Activated T-cell treated with anti-CD3 and anti-CD28 coated beads, Interleukin-2, amount 50 U/mL, for 4 hours (primary cell): ENCODE results near the gene IMP4. TPM values are rescaled to one million over a fixed set of nuclear protein-coding genes. Genes with fewer than 3 reads are reported as not detected.

ENCODE experiments used
- ATAC-seq, 2 donors: fragments of 200-7000 bp; cut with Tn5 transposase; one replicate each; pipeline ENCODE4 v1.10.0; 2021
- DNase-seq: peaks from one replicate; pipeline ENCODE4 v3.0.0-alpha.2; 2020
- H3K27me3 Mint-ChIP-seq: one replicate; pipeline ENCODE4 v1.8.0; 2021; ENCODE audit warnings: low read depth, mixed read lengths
- H3K36me3 Mint-ChIP-seq: one replicate; pipeline ENCODE4 v1.8.0; 2022; ENCODE audit warnings: mixed read lengths; ENCODE audit not compliant: insufficient read depth
- H3K4me1 Mint-ChIP-seq: one replicate; pipeline ENCODE4 v1.8.0; 2021; ENCODE audit warnings: low read depth, mixed read lengths
- H3K4me3 Mint-ChIP-seq: one replicate; pipeline ENCODE4 v1.8.0; 2021; ENCODE audit warnings: mild to moderate bottlenecking, moderate library complexity, mixed read lengths
- H3K9me3 Mint-ChIP-seq: one replicate; pipeline ENCODE4 v1.8.0; 2021; ENCODE audit warnings: mixed read lengths
- total RNA-seq, 3 donors: library from RNA; stranded (reverse); gene quantifications; one replicate each; pipeline ENCODE4 v1.2.1, GENCODE V29; 2021

The IMP4 gene
- total RNA-seq, 3 donors from 2014 or later, result 316 to 326 (median 319) TPM

GRCh38 chr2:130372833-130373807 is 30.4 kb downstream of the IMP4 start:
- H3K4me3 Mint-ChIP-seq, result peak overlapping the region; percentile 91
- H3K9me3 Mint-ChIP-seq, result no peaks in the 10 kb centered on the region
- no peaks in the 10 kb centered on the region for H3K27me3 Mint-ChIP-seq
- peaks cover 22% of the 10 kb centered on the region for H3K36me3 Mint-ChIP-seq
- H3K4me1 Mint-ChIP-seq, result peaks cover 69% of the 10 kb centered on the region
- ATAC-seq (peak; percentile 1), DNase-seq (no peak)

GRCh38 chr2:130373808-130374365 is 31.2 kb downstream of the IMP4 start:
- Mint-ChIP-seq H3K4me3 (peak overlapping the region; percentile 91), H3K9me3 (no peaks in the 10 kb centered on the region), H3K27me3 (no peaks in the 10 kb centered on the region), H3K36me3 (peaks cover 22% of the 10 kb centered on the region), H3K4me1 (peaks cover 72% of the 10 kb centered on the region)
- ATAC-seq (no peak), DNase-seq (no peak)

GRCh38 chr2:130374587-130375290 is 32.0 kb downstream of the IMP4 start:
- Mint-ChIP-seq H3K9me3 (no peaks in the 10 kb centered on the region), H3K4me3 (peak overlapping the region; percentile 27), H3K27me3 (no peaks in the 10 kb centered on the region), H3K36me3 (peaks cover 27% of the 10 kb centered on the region), H3K4me1 (peaks cover 79% of the 10 kb centered on the region)
- DNase-seq, result no peak
- no peak for ATAC-seq

GRCh38 chr2:130375291-130376266 is 32.9 kb downstream of the IMP4 start:
- Mint-ChIP-seq H3K4me1 (peaks cover 79% of the 10 kb centered on the region), H3K4me3 (no peak overlapping the region), H3K27me3 (no peaks in the 10 kb centered on the region), H3K36me3 (peaks cover 27% of the 10 kb centered on the region), H3K9me3 (no peaks in the 10 kb centered on the region)
- DNase-seq (no peak), ATAC-seq (no peak)

- Mint-ChIP-seq H3K4me1 (peaks cover 69% of the 10 kb centered on the region), H3K9me3 (no peaks in the 10 kb centered on the region), H3K27me3 (no peaks in the 10 kb centered on the region), H3K4me3 (no peak overlapping the region), H3K36me3 (peaks cover 24% of the 10 kb centered on the region)
- DNase-seq, result no peak
- ATAC-seq, result no peak
Measured at GRCh38 chr2:130376433-130377293, 34.0 kb downstream of the IMP4 start.

- peaks cover 66% of the 10 kb centered on the region for H3K4me1 Mint-ChIP-seq
- peaks cover 28% of the 10 kb centered on the region for H3K36me3 Mint-ChIP-seq
- H3K4me3 Mint-ChIP-seq, result no peak overlapping the region
- H3K9me3 Mint-ChIP-seq, result no peaks in the 10 kb centered on the region
- H3K27me3 Mint-ChIP-seq, result no peaks in the 10 kb centered on the region
- DNase-seq, result no peak
- ATAC-seq, result no peak
Measured at GRCh38 chr2:130377491-130377890, 34.8 kb downstream of the IMP4 start.

GRCh38 chr2:130378206-130378897 is 35.7 kb downstream of the IMP4 start:
- Mint-ChIP-seq H3K9me3 (no peaks in the 10 kb centered on the region), H3K36me3 (peaks cover 30% of the 10 kb centered on the region), H3K4me1 (peaks cover 60% of the 10 kb centered on the region), H3K27me3 (no peaks in the 10 kb centered on the region), H3K4me3 (no peak overlapping the region)
- ATAC-seq, result no peak
- no peak for DNase-seq

- peaks cover 55% of the 10 kb centered on the region for H3K4me1 Mint-ChIP-seq
- H3K4me3 Mint-ChIP-seq, result no peak overlapping the region
- DNase-seq, result no peak
- no peaks in the 10 kb centered on the region for H3K9me3 Mint-ChIP-seq
- H3K36me3 Mint-ChIP-seq, result peaks cover 28% of the 10 kb centered on the region
- no peak for ATAC-seq
- no peaks in the 10 kb centered on the region for H3K27me3 Mint-ChIP-seq
Measured at GRCh38 chr2:130378898-130379214, 36.2 kb downstream of the IMP4 start.

- H3K4me3 Mint-ChIP-seq, result no peak overlapping the region
- ATAC-seq (peak; percentile 26 to 27), DNase-seq (no peak)
- no peaks in the 10 kb centered on the region for H3K9me3 Mint-ChIP-seq
- H3K27me3 Mint-ChIP-seq, result no peaks in the 10 kb centered on the region
- H3K36me3 Mint-ChIP-seq, result peaks cover 21% of the 10 kb centered on the region
- H3K4me1 Mint-ChIP-seq, result peaks cover 43% of the 10 kb centered on the region
Measured at GRCh38 chr2:130380096-130380934, 37.6 kb downstream of the IMP4 start.

- Mint-ChIP-seq H3K4me3 (no peak overlapping the region), H3K27me3 (no peaks in the 10 kb centered on the region), H3K4me1 (peaks cover 37% of the 10 kb centered on the region), H3K36me3 (peaks cover 15% of the 10 kb centered on the region), H3K9me3 (no peaks in the 10 kb centered on the region)
- ATAC-seq (no peak), DNase-seq (no peak)
Measured at GRCh38 chr2:130381145-130381544, 38.4 kb downstream of the IMP4 start.

- Mint-ChIP-seq H3K9me3 (no peaks in the 10 kb centered on the region), H3K4me1 (peaks cover 32% of the 10 kb centered on the region), H3K27me3 (no peaks in the 10 kb centered on the region), H3K4me3 (no peak overlapping the region), H3K36me3 (peaks cover 13% of the 10 kb centered on the region)
- ATAC-seq (no peak), DNase-seq (no peak)
Measured at GRCh38 chr2:130381619-130382018, 38.9 kb downstream of the IMP4 start.

- ATAC-seq (no peak), DNase-seq (no peak)
- H3K4me3 Mint-ChIP-seq, result no peak overlapping the region
- no peaks in the 10 kb centered on the region for H3K27me3 Mint-ChIP-seq
- H3K9me3 Mint-ChIP-seq, result no peaks in the 10 kb centered on the region
- peaks cover 13% of the 10 kb centered on the region for H3K36me3 Mint-ChIP-seq
- peaks cover 25% of the 10 kb centered on the region for H3K4me1 Mint-ChIP-seq
Measured at GRCh38 chr2:130382313-130382917, 39.7 kb downstream of the IMP4 start.
